GM10266 (cell line): ENCODE results near the gene NDUFB2.

Source experiments
- DNase-seq: peaks from one replicate; pipeline ENCODE4 v3.0.0; 2012; ENCODE audit errors: extremely low spot score
- CTCF ChIP-seq: IDR thresholded peaks from 2 replicates; pipeline ENCODE4 v1.5.1; 2012; ENCODE audit warnings: mild to moderate bottlenecking, low read depth; ENCODE audit not compliant: control insufficient read depth, insufficient read depth; ENCODE audit errors: missing control alignments

The NDUFB2 gene

GRCh38 chr7:140678081-140678815 is 18.3 kb upstream of the NDUFB2 start:
- TF ChIP-seq CTCF = no peak
- DNase-seq = no peak

- no peak for TF ChIP-seq CTCF
- no peak for DNase-seq
These were observed 17.7 kb upstream of the NDUFB2 start for GRCh38 chr7:140678816-140679130.

- DNase-seq = no peak
- no peak for TF ChIP-seq CTCF
These were observed 17.3 kb upstream of the NDUFB2 start for GRCh38 chr7:140679186-140679585.

GRCh38 chr7:140680886-140681285 is 15.6 kb upstream of the NDUFB2 start:
- TF ChIP-seq CTCF = no peak
- no peak for DNase-seq

- TF ChIP-seq CTCF = no peak
- DNase-seq = no peak
These were observed 14.7 kb upstream of the NDUFB2 start for GRCh38 chr7:140681766-140682165.

GRCh38 chr7:140683657-140684056 is 12.9 kb upstream of the NDUFB2 start:
- DNase-seq = no peak
- TF ChIP-seq CTCF = no peak

GRCh38 chr7:140684066-140684950 is 12.2 kb upstream of the NDUFB2 start:
- no peak for DNase-seq
- TF ChIP-seq CTCF = no peak
